NT2/D1 (cell line): ENCODE measurements around the gene LYST.
"Not testable (repeated sequence)": the region's sequence is repeated elsewhere in the genome, so short reads cannot be mapped to it uniquely, and the experiment has no call there.

Experiments
- SUZ12 ChIP-seq: IDR thresholded peaks from 2 replicates; pipeline ENCODE4 v1.6.1; 2011; ENCODE audit not compliant: insufficient read length, insufficient read depth; ENCODE audit errors: extremely low read depth
- ZNF274 ChIP-seq: IDR thresholded peaks from 2 replicates; pipeline ENCODE4 v1.6.1; 2011; ENCODE audit warnings: mild to moderate bottlenecking, low read depth, low read length

GRCh38 chr1:235647537-235647936 lies 219.2 kb downstream of the LYST start:
- not testable (repeated sequence) for TF ChIP-seq ZNF274, SUZ12
